ENCODE measurements around the gene PTPRO.
"Not testable (repeated sequence)": the region's sequence is repeated elsewhere in the genome, so short reads cannot be mapped to it uniquely, and the experiment has no call there.

Gene PTPRO

GRCh38 chr12:15603474-15604085, 281.3 kb downstream of the PTPRO start:
- no peak for DNase-seq (ENCODE audit: extremely low spot score)
- TF ChIP-seq, protein P1, sequence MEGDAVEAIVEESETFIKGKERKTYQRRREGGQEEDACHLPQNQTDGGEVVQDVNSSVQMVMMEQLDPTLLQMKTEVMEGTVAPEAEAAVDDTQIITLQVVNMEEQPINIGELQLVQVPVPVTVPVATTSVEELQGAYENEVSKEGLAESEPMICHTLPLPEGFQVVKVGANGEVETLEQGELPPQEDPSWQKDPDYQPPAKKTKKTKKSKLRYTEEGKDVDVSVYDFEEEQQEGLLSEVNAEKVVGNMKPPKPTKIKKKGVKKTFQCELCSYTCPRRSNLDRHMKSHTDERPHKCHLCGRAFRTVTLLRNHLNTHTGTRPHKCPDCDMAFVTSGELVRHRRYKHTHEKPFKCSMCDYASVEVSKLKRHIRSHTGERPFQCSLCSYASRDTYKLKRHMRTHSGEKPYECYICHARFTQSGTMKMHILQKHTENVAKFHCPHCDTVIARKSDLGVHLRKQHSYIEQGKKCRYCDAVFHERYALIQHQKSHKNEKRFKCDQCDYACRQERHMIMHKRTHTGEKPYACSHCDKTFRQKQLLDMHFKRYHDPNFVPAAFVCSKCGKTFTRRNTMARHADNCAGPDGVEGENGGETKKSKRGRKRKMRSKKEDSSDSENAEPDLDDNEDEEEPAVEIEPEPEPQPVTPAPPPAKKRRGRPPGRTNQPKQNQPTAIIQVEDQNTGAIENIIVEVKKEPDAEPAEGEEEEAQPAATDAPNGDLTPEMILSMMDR (IDR thresholded peaks at IDR 0.05; ENCODE audit: control extremely low read depth, extremely low read depth, low read depth, missing control alignments): no peak
- POLR2A ChIA-PET: no interaction called here
- CTCF ChIA-PET: interaction anchor here (0.8 to 1.9 kb wide), 3 partner anchors 9 to 20 kb away, joined by 3 to 11 read pairs (median 3); no protein-coding TSS in a partner anchor

GRCh38 chr12:15605881-15606590, 283.7 kb downstream of the PTPRO start:
- TF ChIP-seq, protein P1 (IDR thresholded peaks at IDR 0.05; ENCODE audit: control extremely low read depth, extremely low read depth, low read depth, missing control alignments): no peak
- POLR2A ChIA-PET: no interaction called here
- CTCF ChIA-PET: interaction anchor here (1.4 to 2.0 kb wide), 2 partner anchors 11 to 16 kb away, joined by 3 to 6 read pairs; no protein-coding TSS in a partner anchor

GRCh38 chr12:15608406-15608805, 286.1 kb downstream of the PTPRO start:
- ChIA-PET POLR2A (no interaction called here), CTCF (interaction anchor here (1.0 to 1.6 kb wide), 5 partner anchors 12 to 181 kb away, joined by 3 to 9 read pairs (median 3); partner anchors contain the start of gene EPS8)
- no peak for DNase-seq (ENCODE audit: extremely low spot score)
- TF ChIP-seq, protein P1 (IDR thresholded peaks at IDR 0.05; ENCODE audit: control extremely low read depth, extremely low read depth, low read depth, missing control alignments): no peak

More at GRCh38 chr12:15605881-15606590, 283.7 kb downstream of the PTPRO start:
- no peak for DNase-seq (ENCODE audit: extremely low spot score)

DNA sequence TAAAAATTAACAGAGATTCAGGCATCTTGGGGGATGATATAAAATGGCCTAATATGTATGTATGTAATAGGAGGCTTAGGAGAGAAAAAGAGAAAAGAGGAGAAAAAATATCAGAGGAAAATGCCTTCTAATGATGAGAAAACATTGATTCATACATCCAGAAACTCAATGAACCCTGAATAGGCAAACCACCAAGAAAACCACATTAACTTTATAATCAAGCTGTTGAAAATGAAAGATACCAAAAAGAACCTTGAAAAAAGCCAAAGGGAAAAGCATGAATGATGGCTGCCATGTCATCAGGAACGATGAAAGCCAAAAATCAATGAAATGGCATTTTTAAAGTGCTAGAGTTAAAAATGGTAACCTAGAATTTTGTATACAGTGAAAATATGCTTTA, 286.6 kb downstream of the PTPRO start:
- ChIA-PET POLR2A (no interaction called here), CTCF (interaction anchor here (1.0 to 1.6 kb wide), 4 partner anchors 9 to 180 kb away, joined by 3 to 9 read pairs (median 4); partner anchors contain the start of gene EPS8)
- DNase-seq (ENCODE audit: extremely low spot score): no peak
- TF ChIP-seq, protein P1 (IDR thresholded peaks at IDR 0.05; ENCODE audit: control extremely low read depth, extremely low read depth, low read depth, missing control alignments): no peak

- ChIA-PET CTCF (no interaction called here), POLR2A (no interaction called here)
- TF ChIP-seq, protein P1 (IDR thresholded peaks at IDR 0.05; ENCODE audit: control extremely low read depth, extremely low read depth, low read depth, missing control alignments): no peak
- no peak for DNase-seq (ENCODE audit: extremely low spot score)
Measured at GRCh38 chr12:15613981-15614380, 291.7 kb downstream of the PTPRO start.

GRCh38 chr12:15616495-15616894, 294.2 kb downstream of the PTPRO start:
- CTCF ChIA-PET: interaction anchor here (0.7 to 1.5 kb wide), 2 partner anchors 11 to 85 kb away, joined by 3 read pairs; no protein-coding TSS in a partner anchor
- POLR2A ChIA-PET; DNase-seq (ENCODE audit: extremely low spot score): not testable (repeated sequence)

Measured in GM10248 (cell line).